Suprapubic skin (tissue), 3 donors: ENCODE measurements around the gene ING2.

ENCODE experiments used
- POLR2AphosphoS5 ChIP-seq, 3 donors: sonication (generic); formaldehyde crosslinking; IDR thresholded peaks; one replicate each; pipeline ENCODE4 v1.6.1; 2017; ENCODE audit warnings: antibody characterized with exemption in 3 of 3
- TF ChIP-seq, protein P1 (sequence below), 2 donors: fragments of 200-600 bp in 1 of 2; fragments of 450-650 bp in 1 of 2; sonication (generic) in 1 of 2; IDR thresholded peaks; one replicate each; pipeline ENCODE4 v1.5.1; 2016 to 2019; ENCODE audit warnings: antibody characterized with exemption in 2 of 2, mild to moderate bottlenecking in 1 of 2, moderate library complexity in 1 of 2

DNA sequence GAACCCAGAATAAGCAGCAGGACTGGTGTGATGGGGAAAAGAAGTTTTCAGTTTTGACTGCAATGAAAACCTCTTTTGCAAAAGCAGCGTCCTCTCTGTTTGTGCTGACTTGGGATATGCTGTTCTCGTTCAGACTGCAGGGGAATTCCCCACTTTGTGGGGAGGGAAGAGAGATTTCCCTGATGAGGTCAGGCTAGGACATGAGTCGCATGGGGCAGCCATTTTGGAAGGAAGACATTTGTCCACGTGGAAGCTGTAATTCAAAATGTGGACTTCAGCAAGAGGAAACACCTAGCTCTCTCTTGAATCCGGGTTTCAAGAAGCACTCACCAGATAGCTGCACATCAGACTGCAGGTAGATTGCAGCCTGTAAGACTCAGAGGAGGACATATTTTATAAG is 39.3 kb downstream of the ING2 start:
- TF ChIP-seq, protein P1, sequence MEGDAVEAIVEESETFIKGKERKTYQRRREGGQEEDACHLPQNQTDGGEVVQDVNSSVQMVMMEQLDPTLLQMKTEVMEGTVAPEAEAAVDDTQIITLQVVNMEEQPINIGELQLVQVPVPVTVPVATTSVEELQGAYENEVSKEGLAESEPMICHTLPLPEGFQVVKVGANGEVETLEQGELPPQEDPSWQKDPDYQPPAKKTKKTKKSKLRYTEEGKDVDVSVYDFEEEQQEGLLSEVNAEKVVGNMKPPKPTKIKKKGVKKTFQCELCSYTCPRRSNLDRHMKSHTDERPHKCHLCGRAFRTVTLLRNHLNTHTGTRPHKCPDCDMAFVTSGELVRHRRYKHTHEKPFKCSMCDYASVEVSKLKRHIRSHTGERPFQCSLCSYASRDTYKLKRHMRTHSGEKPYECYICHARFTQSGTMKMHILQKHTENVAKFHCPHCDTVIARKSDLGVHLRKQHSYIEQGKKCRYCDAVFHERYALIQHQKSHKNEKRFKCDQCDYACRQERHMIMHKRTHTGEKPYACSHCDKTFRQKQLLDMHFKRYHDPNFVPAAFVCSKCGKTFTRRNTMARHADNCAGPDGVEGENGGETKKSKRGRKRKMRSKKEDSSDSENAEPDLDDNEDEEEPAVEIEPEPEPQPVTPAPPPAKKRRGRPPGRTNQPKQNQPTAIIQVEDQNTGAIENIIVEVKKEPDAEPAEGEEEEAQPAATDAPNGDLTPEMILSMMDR (IDR thresholded peaks at IDR 0.05) = no peak
- TF ChIP-seq POLR2AphosphoS5 (IDR thresholded peaks at IDR 0.05) = no peak
